Right ventricle myocardium inferior (tissue), 1 donor: ENCODE measurements around the gene FAM120A. TPM values are rescaled to one million over a fixed set of nuclear protein-coding genes. Genes with fewer than 3 reads are reported as not detected.

Source experiments
- ATAC-seq: fragments of 200-7000 bp; cut with Tn5 transposase; one replicate; pipeline ENCODE4 v1.9.1; 2020; ENCODE audit warnings: mild to moderate bottlenecking, moderate library complexity
- DNase-seq: peaks from one replicate; pipeline ENCODE4 v3.0.0; 2021; ENCODE audit errors: missing footprints
- intact Hi-C: fragments of 100-400 bp; cut with DNase I; formaldehyde crosslinking; loops from one replicate; pipeline ENCODE4 v1.11.0; 2022
- total RNA-seq: library from RNA; stranded (reverse); fragmentation: NEBNext Ultra II Directional; extraction: Animal tissue kit (Norgen Biotek cat#: 25700); gene quantifications from one replicate; pipeline ENCODE4 v1.2.1, GENCODE V29; 2021
- donor health status: DM: no; HTN: yes; CAD: no; lungs with severe emphysema.

FAM120A gene
- total RNA-seq, 1 donor from 2014 or later: 94.1 TPM

DNA sequence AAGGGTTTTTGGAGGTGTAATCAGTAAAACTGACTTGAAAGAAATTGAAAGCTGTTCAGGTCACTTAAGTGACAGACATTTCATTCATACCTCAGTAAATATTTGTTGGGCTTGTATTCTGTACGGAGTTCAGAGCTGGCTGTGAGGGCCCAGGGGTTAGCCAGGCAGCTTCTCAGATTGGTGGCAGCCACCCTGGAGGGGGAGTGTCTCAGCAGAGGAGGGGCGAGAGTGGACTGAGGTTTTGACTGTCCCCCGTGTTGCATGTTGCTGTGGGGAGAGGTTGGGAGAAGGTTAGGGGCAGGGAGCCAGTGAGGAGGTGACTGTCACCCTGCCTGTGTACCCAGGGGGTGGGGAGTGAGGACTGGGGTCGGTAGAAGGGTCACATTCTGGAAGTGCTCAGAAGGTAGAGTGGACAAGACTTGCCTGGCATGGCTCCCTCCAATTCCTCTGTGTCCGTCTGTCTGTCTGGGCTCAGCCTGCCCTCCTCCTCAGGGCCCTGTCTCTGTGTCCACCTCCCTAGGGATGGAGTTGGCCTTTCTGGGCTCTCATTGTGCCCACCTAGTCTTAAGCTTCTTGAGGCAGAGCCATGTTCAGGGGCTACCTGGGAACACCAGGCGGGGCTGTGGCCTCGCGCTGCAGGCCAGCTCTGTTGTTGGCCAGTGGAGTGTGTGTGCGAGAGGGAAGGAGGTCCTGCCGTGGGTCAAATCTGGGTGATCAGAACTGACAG, 129.3 kb downstream of the FAM120A start:
- peak; percentile 35 for ATAC-seq
- intact Hi-C loops: no loop called here
- no peak for DNase-seq

DNA sequence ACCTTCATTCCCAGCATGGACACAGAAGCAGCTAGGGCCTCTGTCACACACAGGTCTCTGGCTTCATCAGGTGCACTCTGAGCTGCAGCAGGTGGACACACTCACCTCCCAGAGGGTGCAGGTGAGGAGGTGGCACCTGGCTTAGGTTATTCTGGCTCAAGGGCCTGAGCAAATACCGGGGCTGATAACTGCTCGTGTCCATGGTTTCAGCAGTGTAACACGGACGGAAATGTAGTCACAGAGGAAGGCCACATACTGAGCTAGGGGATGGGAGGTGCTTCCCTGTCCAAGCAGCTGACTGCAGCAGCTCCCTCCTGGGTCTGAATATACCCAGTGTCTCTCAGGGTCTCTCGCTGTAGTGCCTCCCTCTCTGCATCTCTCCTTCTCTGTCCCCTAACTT, 130.6 kb downstream of the FAM120A start:
- no peak for ATAC-seq
- intact Hi-C loops: no loop called here
- no peak for DNase-seq

DNA sequence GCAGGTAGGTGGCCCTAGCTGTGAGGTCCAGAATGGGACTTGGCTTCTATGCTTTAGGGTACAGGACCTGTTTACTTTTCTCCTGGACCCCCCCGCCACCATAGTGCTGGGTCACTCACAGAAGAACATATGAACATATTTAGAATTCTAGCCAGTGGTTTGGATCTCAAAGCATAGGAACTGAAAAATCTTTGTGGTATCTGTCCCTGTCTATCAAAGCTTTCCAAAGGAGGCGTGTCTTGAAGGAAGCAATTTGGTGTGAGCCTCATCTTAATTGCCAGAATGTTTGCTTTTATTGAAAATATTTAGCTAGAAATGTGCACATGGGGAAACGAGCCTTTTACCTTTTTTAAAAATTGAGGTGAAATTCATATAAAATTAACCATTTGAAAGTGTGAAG, 131.1 kb downstream of the FAM120A start:
- no peak for ATAC-seq
- intact Hi-C loops: no loop called here

DNA sequence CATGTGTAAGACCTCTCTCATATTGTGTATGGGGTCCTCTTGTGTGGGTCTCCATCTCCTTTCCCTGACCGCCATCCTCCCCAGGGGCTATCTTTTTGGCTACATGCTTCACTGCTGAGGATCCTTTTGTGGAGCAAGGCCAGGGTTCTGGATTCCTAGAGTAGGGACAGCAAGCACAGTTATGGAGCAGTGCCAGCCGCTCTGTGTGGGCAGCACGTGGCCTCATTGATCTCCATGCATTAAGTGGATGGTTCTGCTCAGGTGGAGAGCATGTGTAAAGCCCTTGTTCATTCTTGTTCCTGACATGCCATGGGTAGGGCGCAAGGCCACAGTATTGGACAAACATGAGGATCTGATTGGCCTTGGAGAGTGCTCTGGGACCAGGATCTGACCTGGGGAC, 133.8 kb downstream of the FAM120A start:
- intact Hi-C loops: no loop called here
- ATAC-seq: no peak
- no peak for DNase-seq

More for the DNA sequence above, 131.1 kb downstream of the FAM120A start:
- no peak for DNase-seq

DNA sequence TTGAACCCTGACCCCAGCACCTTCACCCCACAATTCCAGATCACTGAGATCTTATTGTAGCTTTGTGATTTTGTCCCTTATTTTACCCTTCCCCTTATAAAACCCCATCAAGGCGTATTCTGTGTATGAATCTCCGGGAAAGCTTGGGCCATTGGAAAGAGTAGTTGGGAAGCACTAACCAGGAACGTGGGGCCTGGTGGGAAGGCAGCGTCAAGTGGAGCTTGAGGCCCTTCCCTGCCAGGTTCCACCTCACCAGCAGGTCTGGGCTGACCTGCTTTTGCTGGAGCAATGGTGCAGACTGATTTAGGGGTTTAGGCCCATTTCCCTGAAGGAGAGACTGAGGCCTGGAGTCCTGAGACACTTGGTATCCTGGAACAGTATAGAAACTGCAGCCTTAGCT, 134.2 kb downstream of the FAM120A start:
- intact Hi-C loops: no loop called here
- no peak for DNase-seq
- ATAC-seq: no peak

DNA sequence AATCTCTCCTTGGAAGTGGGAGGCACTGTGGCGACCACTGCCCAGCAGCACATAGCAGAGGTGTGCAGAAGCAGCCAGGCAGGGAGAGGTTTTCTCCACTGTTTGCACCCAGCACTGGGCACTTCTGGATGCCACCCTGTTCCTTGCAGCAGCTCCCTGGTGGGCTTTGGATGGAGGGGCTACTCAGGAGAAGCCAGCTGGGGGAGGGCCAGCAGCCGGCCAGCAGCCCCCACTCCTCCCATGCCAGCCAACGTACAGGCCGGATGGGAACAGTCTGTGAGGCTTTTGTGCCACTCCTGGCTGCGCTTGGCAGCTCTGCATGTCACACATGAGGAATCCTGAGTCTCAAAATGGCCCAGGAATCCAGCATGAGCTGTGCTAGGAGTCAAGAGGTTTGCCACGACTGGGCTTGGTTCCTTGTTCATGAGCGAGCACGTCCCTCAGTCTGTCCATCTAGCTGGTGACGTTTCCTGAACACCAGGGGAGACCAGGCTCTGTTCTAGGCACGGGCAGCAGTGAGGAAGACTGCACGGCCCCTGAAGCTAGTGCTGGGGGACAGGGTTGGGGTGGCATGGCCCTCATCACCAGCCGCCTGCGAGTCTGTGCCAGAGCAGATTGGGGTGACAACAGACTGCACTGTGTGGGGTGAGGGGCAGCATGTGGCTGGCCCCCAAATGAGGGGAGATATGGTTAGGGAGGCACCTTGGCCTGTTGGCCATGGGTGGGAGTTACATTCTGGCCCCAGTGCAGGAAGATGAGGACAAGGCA, 135.0 kb downstream of the FAM120A start:
- intact Hi-C loops: no loop called here
- ATAC-seq: peak; percentile 59
- no peak for DNase-seq

DNA sequence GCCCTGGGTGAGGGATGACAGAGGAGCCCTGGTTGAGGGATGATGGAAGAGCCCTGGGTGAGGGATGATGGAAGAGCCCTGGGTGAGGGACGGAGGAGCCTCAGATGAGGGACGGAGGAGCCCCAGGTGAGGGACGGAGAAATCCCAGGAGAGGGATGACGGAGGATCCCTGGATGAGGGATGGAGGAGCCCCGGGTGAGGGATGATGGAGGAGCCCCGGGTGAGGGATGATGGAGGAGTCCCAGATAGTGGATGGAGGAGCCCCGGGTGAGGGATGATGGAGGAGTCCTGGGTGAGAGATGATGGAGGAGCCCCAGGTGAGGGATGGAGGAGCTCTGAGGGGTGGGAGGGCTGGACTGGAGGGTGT, 135.8 kb downstream of the FAM120A start:
- no peak for DNase-seq
- no peak for ATAC-seq
- intact Hi-C loops: no loop called here

DNA sequence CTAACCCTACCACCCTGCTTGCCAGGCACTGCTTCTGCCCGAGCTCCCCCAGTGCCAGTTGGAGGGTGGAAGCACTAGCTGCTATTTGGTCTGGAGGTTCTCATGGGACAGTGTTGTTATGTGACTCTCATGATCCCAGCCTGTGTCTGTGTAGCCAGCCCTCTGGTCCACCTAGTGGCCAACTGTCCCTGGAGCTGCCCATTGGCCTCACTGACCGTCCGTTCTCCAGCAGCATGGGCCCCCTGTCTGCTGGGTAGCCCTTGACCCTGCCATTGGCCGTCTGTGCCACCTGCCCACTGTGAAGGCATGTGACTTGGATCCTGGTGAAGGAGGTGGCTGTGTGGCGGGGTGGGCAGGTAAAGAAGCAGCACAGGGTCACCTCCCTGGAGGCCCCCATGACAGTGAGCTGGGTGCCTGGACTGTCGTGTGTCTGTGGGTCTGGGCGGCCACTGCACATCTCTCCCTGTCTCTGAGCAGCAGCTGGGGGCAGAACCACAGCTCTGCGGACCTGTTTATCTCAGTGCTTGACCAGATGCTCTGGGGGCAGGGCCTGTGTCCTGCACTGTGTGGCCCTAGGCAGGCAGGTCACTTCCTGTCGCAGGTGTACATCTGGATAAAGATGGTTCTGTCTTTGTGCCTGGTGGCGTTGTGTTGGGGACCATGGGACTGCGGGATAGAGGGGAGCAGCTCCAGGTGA, 136.3 kb downstream of the FAM120A start:
- DNase-seq: no peak
- intact Hi-C loops: no loop called here

DNA sequence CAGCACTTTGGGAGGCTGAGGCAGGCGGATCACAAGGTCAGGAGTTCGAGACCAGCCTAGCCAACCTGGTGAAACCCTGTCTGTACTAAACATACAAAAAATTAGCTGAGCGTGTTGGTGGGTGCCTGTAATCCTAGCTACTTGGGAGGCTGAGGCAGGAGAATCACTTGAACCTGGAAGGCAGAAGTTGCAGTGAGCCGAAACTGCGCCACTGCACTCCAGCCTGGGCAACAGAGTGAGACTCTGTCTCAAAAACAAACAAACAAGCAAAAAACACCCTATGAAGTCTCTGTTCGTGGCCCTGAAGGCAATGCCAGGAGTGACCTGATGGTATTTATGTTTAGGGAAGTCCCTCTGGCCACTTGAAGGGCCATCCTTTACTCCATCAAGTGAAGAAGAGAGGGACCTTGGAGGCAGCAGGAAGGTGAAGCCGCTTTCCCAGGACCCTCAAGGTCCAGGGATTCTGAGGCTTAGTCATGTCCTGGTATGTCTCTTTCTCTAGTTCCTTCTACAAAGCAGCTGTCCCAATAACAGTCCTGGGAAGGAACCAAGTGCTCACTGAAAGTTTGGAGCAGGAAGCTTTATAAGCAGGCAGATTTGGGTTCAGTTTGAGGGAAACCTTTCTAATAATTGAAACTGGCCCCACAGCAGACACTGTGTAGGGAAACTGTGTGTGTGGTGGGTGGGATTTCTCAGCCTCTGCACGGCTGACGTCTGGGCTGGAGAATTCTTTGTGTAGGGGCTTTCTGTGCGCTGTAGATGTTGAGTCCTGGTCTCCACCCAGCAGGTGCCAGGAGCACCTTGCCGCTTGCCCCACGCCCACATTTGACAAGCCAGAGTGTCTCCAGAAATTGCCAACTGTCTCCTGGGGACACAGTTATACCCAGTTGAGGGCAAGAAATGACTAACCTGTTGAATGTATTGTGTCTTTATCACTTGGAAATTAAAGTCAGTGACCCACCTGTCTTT, 137.4 kb downstream of the FAM120A start:
- no peak for ATAC-seq
- no peak for DNase-seq
- intact Hi-C loops: no loop called here

More for the DNA sequence above, 136.3 kb downstream of the FAM120A start:
- no peak for ATAC-seq

DNA sequence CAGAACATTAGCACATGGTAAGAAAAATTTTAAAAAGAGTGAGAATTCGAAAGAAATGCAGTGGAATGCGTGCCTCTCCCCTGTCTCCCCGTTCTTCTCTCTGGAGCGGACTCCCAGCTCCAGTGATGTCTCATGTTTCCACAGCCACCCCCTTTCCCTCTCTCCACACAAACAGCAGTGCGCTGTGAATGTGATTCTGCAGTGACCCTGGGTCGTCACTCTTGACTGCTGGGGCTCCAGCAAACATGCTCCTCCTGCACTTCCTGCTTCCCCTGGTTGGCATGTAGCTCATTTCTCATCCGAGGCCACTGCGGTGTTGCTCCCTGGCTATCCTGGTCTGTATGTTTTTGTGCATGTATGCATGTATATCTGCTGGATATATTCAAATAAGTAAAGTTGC, 138.2 kb downstream of the FAM120A start:
- intact Hi-C loops: no loop called here
- DNase-seq (no peak), ATAC-seq (no peak)

DNA sequence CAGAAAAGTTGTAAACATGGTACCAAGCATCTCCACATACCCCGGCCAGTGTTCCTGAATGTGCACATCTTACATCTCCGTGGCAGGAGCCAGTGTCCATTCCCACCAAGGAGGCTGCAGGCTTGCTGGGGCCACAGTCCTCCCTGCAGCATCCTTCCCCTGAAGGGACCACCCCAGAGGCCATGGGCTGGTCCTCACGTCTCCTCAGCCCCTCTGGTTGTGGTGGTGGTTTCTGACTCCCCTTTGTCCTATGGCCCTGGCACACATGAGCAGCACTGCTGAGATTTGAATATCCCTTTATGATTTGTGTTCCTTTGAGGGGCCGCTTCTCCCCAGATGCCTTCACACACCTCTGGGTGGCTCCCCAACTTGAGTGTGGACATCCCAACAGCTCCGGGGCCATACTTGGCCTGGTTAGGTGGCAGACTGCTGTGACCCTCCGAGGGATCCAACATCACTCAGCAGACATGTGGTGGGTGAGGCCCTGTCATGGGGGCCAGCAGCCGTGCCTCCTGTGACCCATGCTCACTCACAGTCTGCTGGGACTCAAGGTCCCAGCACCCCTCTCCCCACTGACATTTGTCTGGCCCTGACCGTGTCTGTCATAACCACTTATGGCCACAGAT, 139.2 kb downstream of the FAM120A start:
- ATAC-seq: no peak
- no peak for DNase-seq
- intact Hi-C loops: no loop called here

DNA sequence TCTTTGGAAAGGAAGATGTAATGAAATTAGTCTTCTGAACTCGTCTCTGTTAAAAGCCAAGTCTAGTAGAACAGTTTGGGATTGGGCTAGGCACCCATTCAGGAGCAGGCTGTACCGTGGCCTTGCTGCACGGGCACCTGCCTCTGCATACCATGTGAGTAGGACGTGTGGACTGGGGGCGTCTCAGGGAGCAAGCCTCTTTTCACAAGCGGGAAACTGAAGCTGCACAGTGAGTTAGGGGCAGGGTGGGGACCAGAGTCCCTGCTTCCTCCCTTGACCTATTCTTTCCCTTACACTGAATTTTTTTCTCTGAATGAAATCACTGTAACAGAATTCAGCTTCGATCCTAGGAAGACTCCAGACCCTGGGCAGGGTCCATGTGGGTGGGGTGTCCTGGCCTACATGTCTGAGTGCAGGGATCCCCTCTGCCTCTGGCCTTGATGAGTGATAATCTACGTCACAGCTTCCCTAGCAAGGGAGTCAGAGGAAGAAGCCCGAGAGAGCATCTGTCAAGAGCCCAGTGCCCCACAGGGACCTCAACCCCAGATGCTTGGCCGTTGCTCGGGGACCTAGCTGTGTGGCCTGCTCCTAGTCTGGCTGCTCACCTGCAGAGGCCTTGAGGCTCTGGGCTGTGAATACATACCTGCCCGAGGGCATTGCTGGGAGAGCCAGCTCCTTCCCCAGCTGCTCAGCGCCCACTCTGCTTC, 140.0 kb downstream of the FAM120A start:
- ATAC-seq (no peak), DNase-seq (no peak)
- intact Hi-C loops: no loop called here

DNA sequence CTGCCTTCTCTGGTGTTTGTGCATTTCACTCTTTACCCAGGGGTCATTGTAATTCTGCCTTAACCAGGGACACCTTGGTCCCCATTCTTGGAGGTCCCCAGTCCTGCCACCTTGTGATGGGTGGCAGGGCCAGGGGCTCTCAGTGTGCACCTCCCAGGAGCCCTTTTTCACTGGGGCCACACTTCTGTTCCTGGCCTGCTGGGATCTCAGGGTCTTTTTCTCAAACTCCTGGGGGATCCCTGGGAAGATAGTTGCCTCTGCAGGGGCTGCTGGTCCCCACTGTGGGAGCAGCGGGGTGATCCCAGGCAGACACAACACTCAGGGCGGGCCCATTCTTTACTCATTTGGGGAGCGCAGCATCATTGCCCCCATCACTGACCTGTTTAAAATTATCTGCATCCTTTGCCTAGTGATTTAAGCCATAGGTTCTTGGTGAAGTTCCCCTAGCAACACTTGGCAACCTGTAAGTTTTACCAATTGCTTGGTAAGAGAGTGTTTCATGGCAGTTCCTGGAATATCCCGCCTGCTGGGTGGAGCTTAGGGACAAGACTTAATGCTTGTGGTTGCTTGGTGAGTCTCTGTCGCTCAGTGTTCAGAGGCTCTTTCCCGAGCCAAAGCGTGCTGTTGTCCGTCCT, 140.6 kb downstream of the FAM120A start:
- no peak for ATAC-seq
- no peak for DNase-seq
- intact Hi-C loops: no loop called here

DNA sequence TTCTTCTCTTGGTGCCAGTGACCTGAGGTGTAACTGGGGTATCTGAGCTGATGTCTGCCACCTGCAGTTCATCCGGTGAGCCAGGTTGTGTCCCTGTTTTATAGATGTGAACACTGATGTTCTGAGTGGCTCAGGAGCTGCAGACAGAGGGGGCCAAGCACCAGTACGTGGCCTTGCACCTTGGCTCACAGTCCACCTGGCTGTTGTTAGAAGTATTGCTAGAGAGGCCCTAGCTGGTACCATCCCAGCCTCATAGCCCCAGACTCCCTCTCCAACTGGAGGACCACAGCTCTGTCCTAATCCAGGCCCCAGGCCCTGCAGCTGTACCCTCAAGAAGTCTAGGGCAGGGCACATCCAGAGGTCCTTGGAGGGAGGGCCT, 141.1 kb downstream of the FAM120A start:
- no peak for ATAC-seq

DNA sequence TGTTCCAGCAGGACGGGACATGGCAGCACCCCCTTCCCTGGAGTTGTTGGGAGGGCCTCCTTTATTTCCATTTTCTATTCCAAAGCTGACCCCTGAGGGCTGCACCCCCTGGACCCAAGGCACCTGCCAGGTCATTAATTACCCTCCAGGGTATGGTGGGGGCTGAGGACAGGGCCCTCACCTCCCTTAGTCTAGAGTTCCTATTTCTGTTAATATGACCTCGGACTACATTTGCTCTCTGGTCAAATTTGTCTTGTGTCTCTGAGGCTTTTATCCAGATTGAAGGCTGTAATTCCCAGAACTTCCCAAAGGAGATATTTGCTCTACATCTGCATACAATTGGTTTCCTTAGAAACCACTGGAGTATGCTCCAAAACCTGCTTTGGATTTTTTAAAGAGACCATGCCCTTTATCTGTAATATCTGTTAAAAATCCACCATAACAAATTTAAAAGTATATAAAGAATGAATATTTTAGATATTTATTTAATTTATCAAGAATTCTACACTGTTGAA, 141.7 kb downstream of the FAM120A start:
- intact Hi-C loops: no loop called here
- no peak for DNase-seq
- ATAC-seq: no peak

More for the DNA sequence above, 141.1 kb downstream of the FAM120A start:
- intact Hi-C loops: no loop called here
- no peak for DNase-seq

DNA sequence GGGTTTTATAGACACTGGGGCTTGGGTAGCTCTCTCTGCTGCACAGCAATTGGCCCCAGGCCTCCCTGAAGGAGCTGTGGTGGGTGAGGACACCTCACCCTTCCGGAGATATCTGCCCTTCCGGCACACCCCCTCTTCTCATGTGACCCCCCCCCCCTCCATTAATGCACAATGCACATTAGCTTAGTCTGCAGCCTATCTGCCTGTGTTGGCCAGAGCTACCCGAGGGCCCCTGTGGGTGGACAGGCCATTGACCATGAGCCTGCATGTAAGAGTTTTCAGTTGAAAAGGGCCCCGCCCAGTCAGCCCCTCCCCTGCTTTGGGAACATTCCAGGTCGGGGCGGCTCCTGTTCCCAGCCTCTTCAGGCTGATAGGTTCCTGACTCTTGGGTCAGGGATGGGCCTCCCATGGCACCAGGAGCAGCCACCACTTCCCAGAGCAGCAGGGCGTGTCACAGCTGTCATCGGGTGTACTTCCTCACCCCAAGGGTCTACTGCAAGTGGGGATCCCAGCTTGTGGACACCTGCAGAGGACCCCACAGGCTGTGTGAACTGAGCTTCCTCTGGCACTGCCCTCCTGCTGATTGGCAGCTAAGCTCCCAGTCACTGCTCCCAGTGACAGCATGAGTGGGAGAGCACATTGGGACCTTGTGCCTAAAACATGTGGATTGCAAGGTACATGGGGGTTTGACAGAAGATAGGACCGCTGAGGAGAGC, 142.7 kb downstream of the FAM120A start:
- intact Hi-C loops: no loop called here
- DNase-seq (no peak), ATAC-seq (no peak)
